HCEC 1CT (cell line): ENCODE measurements around the gene GPRIN3.
"Not testable (repeated sequence)": the region's sequence is repeated elsewhere in the genome, so short reads cannot be mapped to it uniquely, and the experiment has no call there.

ENCODE experiments used
- DNase-seq: peaks from one replicate; pipeline ENCODE4 v3.0.0-alpha.2; 2017

The GPRIN3 gene

GRCh38 chr4:89212666-89213381 is 94.8 kb downstream of the GPRIN3 start:
- DNase-seq = no peak

- peak; percentile 3 for DNase-seq
These were observed 103.0 kb downstream of the GPRIN3 start for GRCh38 chr4:89204624-89205023.

- DNase-seq = no peak
These were observed 103.7 kb downstream of the GPRIN3 start for GRCh38 chr4:89203902-89204301.

- DNase-seq = not testable (repeated sequence)
These were observed 108.2 kb downstream of the GPRIN3 start for GRCh38 chr4:89199394-89199793.

- DNase-seq = no peak
These were observed 109.7 kb downstream of the GPRIN3 start for GRCh38 chr4:89197920-89198319.

GRCh38 chr4:89196745-89197144 is 110.9 kb downstream of the GPRIN3 start:
- no peak for DNase-seq

GRCh38 chr4:89196056-89196674 is 111.4 kb downstream of the GPRIN3 start:
- no peak for DNase-seq

- no peak for DNase-seq
These were observed 113.8 kb downstream of the GPRIN3 start for GRCh38 chr4:89193843-89194242.
